ENCODE results near the gene AAGAB. TPM values are rescaled to one million over a fixed set of nuclear protein-coding genes. Genes with fewer than 3 reads are reported as not detected.

AAGAB gene
- total and polyA plus RNA-seq, 2 donors (not counting 1 experiment from before 2014, with no cell fraction given), result 55.8 to 62.5 TPM

DNA sequence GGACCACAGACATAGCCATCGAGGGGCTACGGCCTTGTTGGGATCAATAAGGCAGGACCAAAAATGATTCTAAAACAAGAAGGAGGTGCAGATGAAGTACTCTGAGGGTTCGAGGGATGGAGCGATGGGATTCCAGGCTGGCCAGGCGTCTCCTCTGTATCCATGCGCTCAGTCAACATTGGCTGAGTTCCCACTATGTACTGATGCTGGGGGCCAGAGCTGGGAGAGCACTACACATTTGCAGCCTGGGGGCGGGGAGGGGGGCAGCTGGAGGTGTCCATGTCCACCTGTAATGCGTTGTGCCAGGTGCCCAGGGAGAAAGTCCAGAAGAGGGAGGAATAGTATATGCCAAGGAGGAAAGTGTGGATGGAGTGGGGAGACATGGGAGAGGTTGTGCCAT is 81.5 kb downstream of the AAGAB start:
- H3K9me3 ChIP-seq (ENCODE audit: control insufficient read depth, insufficient read depth, low read depth, low read length), result no peaks in the 10 kb centered on the region
- no peak overlapping the region for H2AFZ ChIP-seq (ENCODE audit: low read length)
- peaks cover 73% of the 10 kb centered on the region for H3K79me2 ChIP-seq (ENCODE audit: control insufficient read depth, insufficient read depth, low read length)
- H4K20me1 ChIP-seq (ENCODE audit: control insufficient read depth, extremely low read depth, insufficient read depth, low read length), result no peaks in the 10 kb centered on the region
- peaks cover 52% of the 10 kb centered on the region for H3K36me3 ChIP-seq (ENCODE audit: control insufficient read depth, insufficient read depth, low read length)
- no peaks in the 10 kb centered on the region for H3K27me3 ChIP-seq (ENCODE audit: control insufficient read depth, insufficient read depth, low read length)
- H3K4me1 ChIP-seq (ENCODE audit: control insufficient read depth, extremely low read depth, insufficient read depth, low read length), result peaks cover 80% of the 10 kb centered on the region
- H3K27ac ChIP-seq (ENCODE audit: insufficient read depth, low read length), result peak overlapping the region; percentile 40
- no peak overlapping the region for H3K4me2 ChIP-seq (ENCODE audit: extremely low read depth, insufficient read depth, low read length)
- H3K9ac ChIP-seq (ENCODE audit: insufficient read depth, low read length), result no peak overlapping the region
- TF ChIP-seq EZH2 (IDR thresholded peaks at IDR 0.05; ENCODE audit: low read length, missing control alignments), result no peak
- TF ChIP-seq, protein P1, sequence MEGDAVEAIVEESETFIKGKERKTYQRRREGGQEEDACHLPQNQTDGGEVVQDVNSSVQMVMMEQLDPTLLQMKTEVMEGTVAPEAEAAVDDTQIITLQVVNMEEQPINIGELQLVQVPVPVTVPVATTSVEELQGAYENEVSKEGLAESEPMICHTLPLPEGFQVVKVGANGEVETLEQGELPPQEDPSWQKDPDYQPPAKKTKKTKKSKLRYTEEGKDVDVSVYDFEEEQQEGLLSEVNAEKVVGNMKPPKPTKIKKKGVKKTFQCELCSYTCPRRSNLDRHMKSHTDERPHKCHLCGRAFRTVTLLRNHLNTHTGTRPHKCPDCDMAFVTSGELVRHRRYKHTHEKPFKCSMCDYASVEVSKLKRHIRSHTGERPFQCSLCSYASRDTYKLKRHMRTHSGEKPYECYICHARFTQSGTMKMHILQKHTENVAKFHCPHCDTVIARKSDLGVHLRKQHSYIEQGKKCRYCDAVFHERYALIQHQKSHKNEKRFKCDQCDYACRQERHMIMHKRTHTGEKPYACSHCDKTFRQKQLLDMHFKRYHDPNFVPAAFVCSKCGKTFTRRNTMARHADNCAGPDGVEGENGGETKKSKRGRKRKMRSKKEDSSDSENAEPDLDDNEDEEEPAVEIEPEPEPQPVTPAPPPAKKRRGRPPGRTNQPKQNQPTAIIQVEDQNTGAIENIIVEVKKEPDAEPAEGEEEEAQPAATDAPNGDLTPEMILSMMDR (conservative IDR thresholded peaks at IDR 0.05 in 1 of 2, IDR thresholded peaks at IDR 0.05 in 1 of 2; ENCODE audit: low read depth in 1 of 2, low read length in 2 of 2), result no peak
- H3K4me3 ChIP-seq (replicated peaks in 1 of 4; ENCODE audit: control extremely low read depth in 1 of 4, insufficient read depth in 1 of 4, low read depth in 3 of 4, low read length in 4 of 4), result no peak overlapping the region
- no peak for DNase-seq (ENCODE audit: low read depth in 2 of 2)

DNA sequence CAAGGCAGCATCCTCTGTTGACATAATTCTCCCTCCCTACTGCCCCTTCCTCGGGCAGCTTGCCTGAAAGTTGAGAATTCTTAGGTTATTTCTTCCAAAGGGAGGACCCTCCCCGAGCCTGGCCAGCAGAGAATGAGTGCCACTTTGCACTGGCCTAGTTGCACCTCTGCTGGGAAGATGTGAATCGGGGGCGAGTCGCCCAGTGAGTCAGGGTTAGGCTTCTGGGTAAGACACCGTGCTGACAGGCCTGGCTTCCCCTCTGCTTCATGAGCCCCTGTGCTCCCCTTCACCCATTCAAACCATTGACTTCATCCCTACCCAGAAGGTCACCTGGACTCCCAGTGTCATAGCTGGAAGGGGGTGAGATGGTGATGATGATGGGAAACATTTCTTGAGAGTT is 82.3 kb downstream of the AAGAB start:
- Histone ChIP-seq H3K4me2 (ENCODE audit: extremely low read depth, insufficient read depth, low read length) (no peak overlapping the region), H3K36me3 (ENCODE audit: control insufficient read depth, insufficient read depth, low read length) (peaks cover 57% of the 10 kb centered on the region), H2AFZ (ENCODE audit: low read length) (no peak overlapping the region), H4K20me1 (ENCODE audit: control insufficient read depth, extremely low read depth, insufficient read depth, low read length) (no peaks in the 10 kb centered on the region), H3K4me3 (replicated peaks in 1 of 4; ENCODE audit: control extremely low read depth in 1 of 4, insufficient read depth in 1 of 4, low read depth in 3 of 4, low read length in 4 of 4) (no peak overlapping the region), H3K9ac (ENCODE audit: insufficient read depth, low read length) (no peak overlapping the region), H3K79me2 (ENCODE audit: control insufficient read depth, insufficient read depth, low read length) (peaks cover 77% of the 10 kb centered on the region), H3K27me3 (ENCODE audit: control insufficient read depth, insufficient read depth, low read length) (no peaks in the 10 kb centered on the region), H3K4me1 (ENCODE audit: control insufficient read depth, extremely low read depth, insufficient read depth, low read length) (peaks cover 82% of the 10 kb centered on the region), H3K27ac (ENCODE audit: insufficient read depth, low read length) (peak overlapping the region; percentile 53), H3K9me3 (ENCODE audit: control insufficient read depth, insufficient read depth, low read depth, low read length) (no peaks in the 10 kb centered on the region)
- DNase-seq (ENCODE audit: low read depth in 2 of 2), result no peak
- no peak for TF ChIP-seq EZH2 (IDR thresholded peaks at IDR 0.05; ENCODE audit: low read length, missing control alignments)
- TF ChIP-seq, protein P1 (conservative IDR thresholded peaks at IDR 0.05 in 1 of 2, IDR thresholded peaks at IDR 0.05 in 1 of 2; ENCODE audit: low read depth in 1 of 2, low read length in 2 of 2), result no peak

- no peak overlapping the region for H3K9ac ChIP-seq (ENCODE audit: insufficient read depth, low read length)
- peaks cover 62% of the 10 kb centered on the region for H3K36me3 ChIP-seq (ENCODE audit: control insufficient read depth, insufficient read depth, low read length)
These were observed 83.0 kb downstream of the AAGAB start for GRCh38 chr15:67171471-67171870.

More at GRCh38 chr15:67171471-67171870, 83.0 kb downstream of the AAGAB start:
- Histone ChIP-seq H3K4me3 (replicated peaks in 1 of 4; ENCODE audit: control extremely low read depth in 1 of 4, insufficient read depth in 1 of 4, low read depth in 3 of 4, low read length in 4 of 4) (no peak overlapping the region), H3K79me2 (ENCODE audit: control insufficient read depth, insufficient read depth, low read length) (peaks cover 82% of the 10 kb centered on the region), H2AFZ (ENCODE audit: low read length) (no peak overlapping the region), H3K27ac (ENCODE audit: insufficient read depth, low read length) (peak overlapping the region; percentile 53), H3K4me1 (ENCODE audit: control insufficient read depth, extremely low read depth, insufficient read depth, low read length) (peaks cover 82% of the 10 kb centered on the region), H3K9me3 (ENCODE audit: control insufficient read depth, insufficient read depth, low read depth, low read length) (no peaks in the 10 kb centered on the region), H3K27me3 (ENCODE audit: control insufficient read depth, insufficient read depth, low read length) (no peaks in the 10 kb centered on the region), H3K4me2 (ENCODE audit: extremely low read depth, insufficient read depth, low read length) (no peak overlapping the region), H4K20me1 (ENCODE audit: control insufficient read depth, extremely low read depth, insufficient read depth, low read length) (no peaks in the 10 kb centered on the region)
- no peak for DNase-seq (ENCODE audit: low read depth in 2 of 2)
- no peak for TF ChIP-seq EZH2 (IDR thresholded peaks at IDR 0.05; ENCODE audit: low read length, missing control alignments)
- TF ChIP-seq, protein P1 (conservative IDR thresholded peaks at IDR 0.05 in 1 of 2, IDR thresholded peaks at IDR 0.05 in 1 of 2; ENCODE audit: low read depth in 1 of 2, low read length in 2 of 2), result no peak

Data from fibroblast of lung (primary cell).